AG10803 (cell line): ENCODE measurements around the gene ZNF407.
A peak's percentile ranks its signal among the peaks of the same experiment; 100 is the strongest.

ENCODE experiments used
- DNase-seq: peaks from one replicate; pipeline ENCODE4 v3.0.0; 2010; ENCODE audit warnings: low read depth
- H3K4me3 ChIP-seq: 2 replicates; pipeline ENCODE4 v1.5.1; 2011; ENCODE audit warnings: mild to moderate bottlenecking, low read length, control low read depth
- TF ChIP-seq, protein P1 (sequence below): conservative IDR thresholded peaks from 2 replicates; pipeline ENCODE4 v1.5.1; 2011; ENCODE audit warnings: mild to moderate bottlenecking, low read length, control low read depth, inconsistent platforms

Gene ZNF407

DNA sequence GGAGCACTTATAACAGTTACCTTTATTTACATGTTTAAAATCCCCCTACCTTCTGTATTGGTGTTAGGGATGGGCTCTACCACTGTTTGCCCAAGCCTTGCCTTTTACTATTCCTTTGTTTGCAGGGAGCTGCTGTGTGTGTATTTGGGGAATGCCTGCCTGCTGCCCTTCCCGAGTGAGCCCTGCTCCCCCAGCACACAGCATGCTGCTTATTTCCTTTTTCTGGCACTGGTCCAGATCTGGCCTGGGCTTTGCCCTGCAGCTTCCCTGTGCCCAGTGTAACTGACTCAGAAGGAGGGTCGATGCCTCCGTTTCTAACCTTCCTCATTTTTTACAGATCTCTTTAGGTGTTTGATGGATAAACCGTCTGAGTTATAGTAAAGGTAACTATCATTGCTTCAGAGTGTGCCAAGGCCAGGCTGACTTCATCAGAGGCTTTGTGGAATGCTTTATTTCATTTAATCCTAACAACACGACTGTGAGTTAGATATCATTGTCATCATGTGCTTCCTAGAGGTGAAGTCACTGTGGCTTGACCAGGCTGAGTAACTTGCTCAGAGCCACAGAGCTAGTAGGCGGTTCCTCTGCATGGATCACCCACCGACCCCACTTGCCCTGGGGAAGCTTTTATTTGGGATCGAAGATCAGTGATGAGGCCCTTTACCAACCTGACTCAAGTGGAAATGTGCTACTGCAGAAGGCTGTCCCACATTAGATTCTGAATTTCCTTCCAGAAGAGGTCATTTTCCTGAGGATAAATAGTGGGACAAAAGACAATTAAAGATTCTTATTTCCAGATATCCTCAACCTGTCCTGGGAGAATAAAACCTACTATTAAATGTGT, 238.8 kb downstream of the ZNF407 start:
- peak; percentile 3 for DNase-seq
- H3K4me3 ChIP-seq = no peak overlapping the region
- TF ChIP-seq, protein P1, sequence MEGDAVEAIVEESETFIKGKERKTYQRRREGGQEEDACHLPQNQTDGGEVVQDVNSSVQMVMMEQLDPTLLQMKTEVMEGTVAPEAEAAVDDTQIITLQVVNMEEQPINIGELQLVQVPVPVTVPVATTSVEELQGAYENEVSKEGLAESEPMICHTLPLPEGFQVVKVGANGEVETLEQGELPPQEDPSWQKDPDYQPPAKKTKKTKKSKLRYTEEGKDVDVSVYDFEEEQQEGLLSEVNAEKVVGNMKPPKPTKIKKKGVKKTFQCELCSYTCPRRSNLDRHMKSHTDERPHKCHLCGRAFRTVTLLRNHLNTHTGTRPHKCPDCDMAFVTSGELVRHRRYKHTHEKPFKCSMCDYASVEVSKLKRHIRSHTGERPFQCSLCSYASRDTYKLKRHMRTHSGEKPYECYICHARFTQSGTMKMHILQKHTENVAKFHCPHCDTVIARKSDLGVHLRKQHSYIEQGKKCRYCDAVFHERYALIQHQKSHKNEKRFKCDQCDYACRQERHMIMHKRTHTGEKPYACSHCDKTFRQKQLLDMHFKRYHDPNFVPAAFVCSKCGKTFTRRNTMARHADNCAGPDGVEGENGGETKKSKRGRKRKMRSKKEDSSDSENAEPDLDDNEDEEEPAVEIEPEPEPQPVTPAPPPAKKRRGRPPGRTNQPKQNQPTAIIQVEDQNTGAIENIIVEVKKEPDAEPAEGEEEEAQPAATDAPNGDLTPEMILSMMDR = no peak

DNA sequence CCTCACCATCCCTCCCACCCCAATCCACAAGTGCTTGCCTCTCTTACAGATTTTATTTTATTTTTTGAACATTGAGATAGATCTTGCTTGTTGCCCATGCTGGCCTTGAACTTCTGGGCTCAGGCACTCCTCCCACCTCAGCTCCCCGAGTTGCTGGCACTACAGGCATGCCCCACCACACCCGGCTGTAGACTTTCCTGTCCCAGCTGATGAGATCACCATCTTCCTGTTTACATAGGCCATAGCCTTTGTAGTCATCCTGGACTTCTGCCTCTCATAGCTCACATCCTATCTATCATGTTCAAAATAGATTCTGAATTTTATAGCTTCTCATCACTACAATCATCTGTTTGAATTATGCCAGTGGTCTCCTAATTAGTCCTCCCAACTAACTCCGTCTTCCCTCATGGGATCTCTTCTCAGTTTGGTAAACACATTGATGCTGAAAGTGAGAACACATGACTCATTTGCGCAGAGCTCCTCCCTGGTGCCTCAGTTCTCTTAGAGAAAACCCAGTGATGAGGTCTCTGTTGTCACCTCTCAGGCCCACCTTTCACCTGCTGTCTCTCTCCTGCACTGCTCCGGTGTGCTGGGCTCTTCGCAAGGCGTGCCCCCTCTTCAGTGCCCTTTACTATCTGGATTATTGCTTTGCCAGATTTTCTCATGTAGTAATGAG, 243.0 kb downstream of the ZNF407 start:
- no peak overlapping the region for H3K4me3 ChIP-seq
- TF ChIP-seq, protein P1 = no peak
- peak; percentile 40 for DNase-seq

DNA sequence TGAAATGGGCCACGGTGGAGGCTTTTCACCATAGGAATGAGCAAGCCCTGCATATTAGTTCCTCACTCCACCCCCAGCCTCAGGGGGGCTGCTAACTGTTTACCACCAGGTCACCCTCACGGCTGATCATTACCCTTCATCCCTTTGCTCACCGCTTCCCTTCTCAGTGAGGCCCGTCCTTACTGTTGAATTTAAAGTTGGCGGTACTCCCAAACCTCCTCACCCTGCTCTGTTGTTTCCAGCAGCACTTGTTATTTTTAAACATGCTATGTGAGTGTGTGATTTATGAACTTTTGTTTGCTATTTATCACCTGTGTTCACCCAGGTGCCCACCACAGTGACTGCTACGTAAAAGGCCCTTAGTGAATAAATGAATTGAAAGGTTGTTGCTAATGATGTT, 243.6 kb downstream of the ZNF407 start:
- no peak for DNase-seq
- TF ChIP-seq, protein P1 = no peak
- no peak overlapping the region for H3K4me3 ChIP-seq

DNA sequence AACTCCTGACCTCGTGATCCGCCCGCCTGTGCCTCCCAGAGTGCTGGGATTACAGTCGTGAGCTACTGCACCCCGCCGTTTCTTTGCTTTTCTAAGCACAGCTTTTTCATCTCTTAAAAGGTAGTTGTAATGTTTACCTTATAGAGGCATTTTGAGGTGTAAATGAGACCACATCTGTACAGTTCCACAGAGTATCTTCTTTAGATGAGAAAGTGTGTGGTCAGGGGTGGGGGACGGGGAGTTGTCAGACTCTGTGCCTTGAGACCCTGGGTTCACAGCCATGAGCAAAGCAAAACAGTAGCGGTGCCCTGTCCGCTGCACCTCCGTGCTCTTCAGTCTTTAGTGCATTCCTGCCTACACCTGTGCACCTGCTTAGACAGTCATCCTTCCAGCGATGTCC, 251.6 kb downstream of the ZNF407 start:
- H3K4me3 ChIP-seq = no peak overlapping the region
- no peak for DNase-seq
- TF ChIP-seq, protein P1 = no peak

DNA sequence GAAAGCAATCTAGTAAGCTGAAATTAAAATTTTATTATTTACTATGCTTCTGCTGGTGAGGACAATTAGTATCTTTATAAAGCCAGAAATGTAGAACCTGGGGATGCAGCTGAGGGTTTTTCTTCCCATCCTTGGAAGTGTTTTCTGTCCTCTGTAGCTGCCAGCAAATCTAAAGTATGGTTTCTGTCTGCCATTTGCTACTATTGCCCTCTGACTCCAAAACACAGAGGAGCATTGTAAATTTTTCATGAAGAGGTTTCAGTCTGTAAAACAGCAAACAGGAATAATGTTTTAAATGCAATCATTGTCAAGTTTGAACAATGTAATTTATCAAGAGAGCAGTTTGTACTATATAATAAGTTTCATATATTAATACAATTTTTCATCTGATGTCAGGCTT, 258.8 kb downstream of the ZNF407 start:
- DNase-seq = no peak
- TF ChIP-seq, protein P1 = no peak
- no peak overlapping the region for H3K4me3 ChIP-seq

DNA sequence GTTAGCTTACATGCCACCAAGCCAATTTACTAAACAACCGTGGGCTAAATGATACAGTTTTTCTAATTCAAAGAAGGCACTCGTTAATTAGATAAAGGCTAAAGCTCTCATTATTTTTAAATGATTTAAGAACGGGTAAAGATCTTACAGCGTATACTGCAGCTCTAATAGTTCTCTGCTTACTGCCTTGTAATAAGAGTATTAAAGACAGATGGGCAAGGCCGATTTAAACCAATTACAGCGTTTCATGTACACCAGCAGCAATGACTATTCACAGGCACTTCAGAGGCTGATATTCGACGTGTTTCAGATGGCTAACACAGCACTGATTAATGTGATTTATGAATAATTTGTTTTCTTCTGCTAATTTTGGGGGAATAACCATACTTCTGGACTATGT, 259.3 kb downstream of the ZNF407 start:
- TF ChIP-seq, protein P1 = no peak
- H3K4me3 ChIP-seq = no peak overlapping the region
- no peak for DNase-seq

DNA sequence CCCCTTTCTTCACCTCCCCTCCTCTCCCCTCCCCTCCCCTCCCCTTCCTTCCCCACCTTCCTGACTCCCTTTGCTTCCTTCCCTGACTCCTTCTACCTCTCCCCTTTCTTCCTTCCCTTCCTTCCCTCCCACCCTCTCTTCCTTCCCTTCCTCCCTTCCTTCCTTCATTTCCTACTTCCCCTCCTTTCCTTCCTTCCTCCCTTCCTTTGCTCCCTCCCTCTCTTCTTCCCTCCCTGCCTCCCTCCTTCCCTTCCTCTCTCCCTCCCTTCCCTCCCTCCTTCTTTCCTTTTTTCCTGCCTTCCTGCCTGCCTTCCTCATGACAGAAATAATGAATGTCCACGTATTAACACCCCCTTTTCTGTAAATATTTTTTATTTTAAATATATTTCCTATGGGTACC, 260.2 kb downstream of the ZNF407 start:
- DNase-seq = no peak
- TF ChIP-seq, protein P1 = no peak

More for the DNA sequence above, 260.2 kb downstream of the ZNF407 start:
- H3K4me3 ChIP-seq = no peak overlapping the region
